ENCODE data around the gene EXOC6. TPM values are rescaled to one million over a fixed set of nuclear protein-coding genes. Genes with fewer than 3 reads are reported as not detected.

The EXOC6 gene
- total and polyA plus RNA-seq, 2 of the 13 experiments (the other 11 are each of a cell fraction or from before 2014, with no cell fraction given), result 22.2 to 29.2 TPM

- DNase-seq (ENCODE audit: low spot score) (peak; percentile 12), FAIRE-seq (no peak), ATAC-seq (no peak)
- 84% methylated on average over 4 of the region's 4 CpGs for WGBS (ENCODE audit: low lambda C conversion rate)
- no TSS peak for BruUV-seq (replicated peaks)
- H3K9me3 ChIP-seq (ENCODE audit: low read length), result no peaks in the 10 kb centered on the region
- ChIA-PET CTCF (ENCODE audit: low intra/inter-chr PET ratio, low total read pairs) (no interaction called here), POLR2A (no interaction called here)
- H3K27ac ChIP-seq (ENCODE audit: extremely low read length, insufficient read depth, low read length), result no peak overlapping the region
- in situ Hi-C loops (cut with HindIII; ENCODE audit: extremely low pct_ligation_motif_present, low pct_unique_long_range_greater_than_20kb) (no loop called here), intact Hi-C loops (cut with micrococcal nuclease; ENCODE audit: unreplicated experiment) (no loop called here)
- no peaks in the 10 kb centered on the region; a peak in 1 of 5 replicates for H3K36me3 ChIP-seq (replicated peaks in 1 of 2; ENCODE audit: control insufficient read depth in 1 of 2, insufficient read depth in 2 of 2, low read length in 2 of 2)
- no peak for TF ChIP-seq PAWR (CRISPR knock-in tag; IDR thresholded peaks at IDR 0.05; ENCODE audit: borderline replicate concordance)
- TF ChIP-seq, protein P1, sequence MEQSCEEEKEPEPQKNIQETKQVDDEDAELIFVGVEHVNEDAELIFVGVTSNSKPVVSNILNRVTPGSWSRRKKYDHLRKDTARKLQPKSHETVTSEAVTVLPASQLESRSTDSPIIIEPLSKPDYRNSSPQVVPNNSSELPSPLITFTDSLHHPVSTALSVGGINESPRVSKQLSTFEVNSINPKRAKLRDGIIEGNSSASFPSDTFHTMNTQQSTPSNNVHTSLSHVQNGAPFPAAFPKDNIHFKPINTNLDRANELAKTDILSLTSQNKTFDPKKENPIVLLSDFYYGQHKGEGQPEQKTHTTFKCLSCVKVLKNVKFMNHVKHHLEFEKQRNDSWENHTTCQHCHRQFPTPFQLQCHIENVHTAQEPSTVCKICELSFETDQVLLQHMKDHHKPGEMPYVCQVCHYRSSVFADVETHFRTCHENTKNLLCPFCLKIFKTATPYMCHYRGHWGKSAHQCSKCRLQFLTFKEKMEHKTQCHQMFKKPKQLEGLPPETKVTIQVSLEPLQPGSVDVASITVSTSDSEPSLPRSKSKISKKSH (CRISPR knock-in tag; IDR thresholded peaks at IDR 0.05; ENCODE audit: borderline replicate concordance), result no peak
- TF ChIP-seq IRF1 (CRISPR knock-in tag; IDR thresholded peaks at IDR 0.05; ENCODE audit: low read depth), result no peak
- TF ChIP-seq FUBP1 (CRISPR knock-in tag; IDR thresholded peaks at IDR 0.05; ENCODE audit: borderline replicate concordance), result no peak
- TF ChIP-seq DRAP1 (CRISPR knock-in tag; IDR thresholded peaks at IDR 0.05), result no peak
- TF ChIP-seq, protein P2, sequence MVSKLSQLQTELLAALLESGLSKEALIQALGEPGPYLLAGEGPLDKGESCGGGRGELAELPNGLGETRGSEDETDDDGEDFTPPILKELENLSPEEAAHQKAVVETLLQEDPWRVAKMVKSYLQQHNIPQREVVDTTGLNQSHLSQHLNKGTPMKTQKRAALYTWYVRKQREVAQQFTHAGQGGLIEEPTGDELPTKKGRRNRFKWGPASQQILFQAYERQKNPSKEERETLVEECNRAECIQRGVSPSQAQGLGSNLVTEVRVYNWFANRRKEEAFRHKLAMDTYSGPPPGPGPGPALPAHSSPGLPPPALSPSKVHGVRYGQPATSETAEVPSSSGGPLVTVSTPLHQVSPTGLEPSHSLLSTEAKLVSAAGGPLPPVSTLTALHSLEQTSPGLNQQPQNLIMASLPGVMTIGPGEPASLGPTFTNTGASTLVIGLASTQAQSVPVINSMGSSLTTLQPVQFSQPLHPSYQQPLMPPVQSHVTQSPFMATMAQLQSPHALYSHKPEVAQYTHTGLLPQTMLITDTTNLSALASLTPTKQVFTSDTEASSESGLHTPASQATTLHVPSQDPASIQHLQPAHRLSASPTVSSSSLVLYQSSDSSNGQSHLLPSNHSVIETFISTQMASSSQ (IDR thresholded peaks at IDR 0.05; ENCODE audit: low read depth), result no peak
- TF ChIP-seq, protein P2 (CRISPR knock-in tag; IDR thresholded peaks at IDR 0.05; ENCODE audit: borderline replicate concordance), result no peak
- no peak for TF ChIP-seq ZNF225 (CRISPR knock-in tag; IDR thresholded peaks at IDR 0.05)
- no peak for TF ChIP-seq CAMTA2 (CRISPR knock-in tag; IDR thresholded peaks at IDR 0.05; ENCODE audit: borderline replicate concordance)
- TF ChIP-seq ATF7 (IDR thresholded peaks at IDR 0.05), result no peak
- no peak for TF ChIP-seq ATF7 (CRISPR knock-in tag; IDR thresholded peaks at IDR 0.05)
- no peak for TF ChIP-seq PCBP1 (IDR thresholded peaks at IDR 0.05; ENCODE audit: borderline replicate concordance, low read depth, low read length)
- TF ChIP-seq ZNF354B (CRISPR knock-in tag; IDR thresholded peaks at IDR 0.05), result no peak
- no peak for TF ChIP-seq CBX1 (IDR thresholded peaks at IDR 0.05; ENCODE audit: low read depth)
- H3K4me1 ChIP-seq (ENCODE audit: insufficient read depth, low read length), result peaks cover 9% of the 10 kb centered on the region
- H2AFZ ChIP-seq (ENCODE audit: low read length), result no peak overlapping the region
- no peak overlapping the region for H3K9ac ChIP-seq (ENCODE audit: insufficient read depth, low read depth, low read length)
- no peak overlapping the region for H3K4me3 ChIP-seq (replicated peaks in 1 of 3; ENCODE audit: insufficient read depth in 1 of 3, low read depth in 2 of 3, low read length in 3 of 3)
- H3K27me3 ChIP-seq (ENCODE audit: control insufficient read depth in 1 of 2, insufficient read depth in 2 of 2, low read length in 2 of 2), result no peaks in the 10 kb centered on the region
- H3K79me2 ChIP-seq (ENCODE audit: insufficient read depth, low read length), result no peaks in the 10 kb centered on the region
- no peaks in the 10 kb centered on the region for H4K20me1 ChIP-seq (ENCODE audit: insufficient read depth, low read length)
- H3K4me2 ChIP-seq (ENCODE audit: low read depth, low read length), result no peak overlapping the region
These were observed 174.8 kb downstream of the EXOC6 start for GRCh38 chr10:93023013-93023650.
